C4-2B (cell line): ENCODE measurements around the gene NPHP4.

Experiments used
- CTCF ChIP-seq: fragments of 450-650 bp; conservative IDR thresholded peaks from 2 replicates; pipeline ENCODE4 v1.5.1; 2017; ENCODE audit warnings: mild to moderate bottlenecking
- ZFX ChIP-seq: fragments of 450-650 bp; IDR thresholded peaks from 2 replicates; pipeline ENCODE4 v1.6.1; 2017

GRCh38 chr1:5979536-5980313, 12.5 kb downstream of the NPHP4 start:
- TF ChIP-seq CTCF: no peak
- no peak for TF ChIP-seq ZFX
